M059J (cell line): ENCODE data around the gene FAM83F. TPM values are rescaled to one million over a fixed set of nuclear protein-coding genes. Genes with fewer than 3 reads are reported as not detected.
A peak's percentile ranks its signal among the peaks of the same experiment; 100 is the strongest.

Source experiments
- DNase-seq: peaks from one replicate; pipeline ENCODE4 v3.0.0-alpha.2; 2012; ENCODE audit warnings: low read depth
- total RNA-seq: library from RNA; depleted of rRNA; stranded (reverse); fragments of >200 nt; shearing (Covaris generic); gene quantifications from 2 replicates; pipeline ENCODE4 v1.2.3, GENCODE V29; 2014; rRNA removed

The FAM83F gene
- total RNA-seq, 1 experiment from 2014 or later, result not detected

DNA sequence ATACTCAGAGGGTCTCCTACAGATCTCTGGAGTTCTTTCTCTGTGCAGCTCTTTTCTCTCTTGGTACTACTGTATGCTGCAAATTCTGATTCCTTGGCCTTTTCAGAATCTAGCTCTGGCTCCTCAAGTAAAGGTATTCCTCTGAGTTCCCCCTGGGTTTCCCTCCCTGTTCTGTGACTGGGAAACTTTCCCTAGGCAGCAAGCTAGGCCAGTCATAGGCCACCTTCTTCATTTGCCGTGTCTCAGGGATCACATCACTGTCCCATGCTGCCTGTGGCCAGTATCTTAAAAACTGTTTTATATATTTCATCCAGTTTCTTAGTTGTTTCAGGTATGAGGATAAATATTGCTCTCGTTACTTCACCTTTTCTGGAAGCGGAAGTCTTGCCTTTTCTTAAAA lies 71.2 kb downstream of the FAM83F start:
- DNase-seq, result no peak

DNA sequence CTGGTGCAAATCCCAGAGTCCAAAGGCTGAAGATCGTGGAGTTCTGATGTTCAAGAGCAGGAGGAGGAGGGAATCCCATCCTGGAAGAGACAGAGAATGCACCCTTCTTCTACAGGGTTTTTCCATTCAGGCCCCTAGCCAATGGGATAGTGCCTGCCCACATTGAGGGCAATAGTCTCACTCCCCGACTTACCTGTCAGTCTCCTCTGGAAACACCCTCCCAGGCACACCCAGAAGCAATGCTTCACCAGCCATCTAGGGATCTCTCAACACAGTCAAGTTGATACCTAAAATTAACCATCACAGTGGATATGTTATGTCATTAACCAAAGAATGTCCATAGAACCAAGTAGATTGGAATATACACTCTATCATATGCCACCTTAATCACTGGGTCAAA lies 72.9 kb downstream of the FAM83F start:
- no peak for DNase-seq

DNA sequence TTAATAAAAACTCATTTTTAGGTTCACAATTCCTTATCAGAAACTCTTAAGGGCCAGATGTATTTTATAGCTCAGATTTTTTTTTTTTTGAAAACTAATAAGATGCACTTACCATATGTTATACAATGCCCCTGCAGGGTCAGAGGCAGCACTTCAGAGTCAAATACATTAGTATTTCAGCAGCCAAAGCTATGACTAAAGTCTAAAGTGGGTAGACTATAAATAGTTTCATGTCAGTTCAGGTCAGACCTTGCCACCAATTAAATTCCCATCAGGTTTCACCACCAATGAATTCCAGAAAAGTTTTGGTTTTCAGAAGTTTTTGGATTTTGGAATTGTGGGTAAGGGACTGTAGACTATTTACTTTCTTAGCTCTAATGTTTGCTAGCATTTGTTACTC lies 75.9 kb downstream of the FAM83F start:
- peak; percentile 48 for DNase-seq

DNA sequence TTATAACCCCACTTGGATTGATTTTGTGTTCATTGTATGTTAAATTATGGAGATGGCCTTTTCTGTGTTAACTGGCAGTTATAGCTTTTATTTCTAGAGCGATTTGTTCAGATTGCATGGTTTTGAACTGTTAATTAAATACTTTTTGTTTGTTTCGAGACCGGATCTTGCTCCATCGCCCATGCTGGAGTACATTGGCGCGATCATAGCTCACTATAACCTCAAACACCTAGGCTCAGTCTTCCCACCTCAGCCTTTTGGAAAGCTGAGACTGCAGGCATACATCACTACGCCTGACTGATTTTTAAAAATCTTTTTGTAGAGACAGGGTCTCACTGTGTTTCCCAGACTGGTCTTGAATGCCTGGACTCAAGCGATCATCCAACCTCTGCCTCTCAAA lies 77.0 kb downstream of the FAM83F start:
- DNase-seq, result no peak

DNA sequence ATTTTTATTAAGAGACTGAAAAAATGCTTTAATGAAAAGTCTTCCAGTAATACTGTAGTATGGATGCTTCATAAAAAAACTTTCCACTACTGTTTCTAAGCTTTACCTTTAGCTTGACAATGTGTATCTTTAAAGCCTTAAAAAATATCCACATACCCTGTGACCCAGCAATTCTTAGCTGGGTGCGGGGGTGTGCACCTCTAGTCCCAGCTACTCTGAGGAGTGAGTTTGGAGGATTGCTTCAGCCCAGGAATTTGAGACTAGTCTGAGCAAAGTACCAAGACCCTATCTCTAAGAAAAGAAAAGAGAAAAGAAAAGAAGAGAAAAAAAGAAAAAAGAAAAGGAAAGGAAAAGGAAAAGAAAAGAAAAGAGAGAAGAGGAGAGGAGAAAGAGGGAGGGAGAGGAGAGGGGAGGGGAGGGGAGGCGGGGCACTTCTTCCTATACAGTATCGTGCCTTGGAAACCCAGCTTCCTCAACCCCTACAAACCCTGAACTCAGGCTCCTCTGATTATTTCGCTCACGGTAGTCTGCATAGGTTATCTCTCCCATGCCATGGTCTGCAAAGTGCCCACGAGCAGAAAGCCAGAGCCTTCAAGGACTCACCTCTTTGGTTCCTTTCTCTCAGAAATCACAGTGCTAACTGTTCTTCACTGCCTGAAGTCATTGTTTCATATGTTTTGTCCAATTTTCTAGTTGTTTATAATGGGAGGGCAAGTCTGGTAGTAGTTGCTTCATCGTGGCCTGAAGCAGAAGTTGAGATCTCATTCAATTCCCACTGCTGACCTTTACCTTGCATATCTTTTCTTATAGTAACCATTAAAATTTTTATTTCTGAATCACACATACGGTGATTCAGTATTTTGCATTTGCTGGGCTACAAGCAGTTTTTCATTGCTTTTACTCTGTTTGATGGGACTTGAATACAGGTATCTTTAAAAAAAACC lies 82.2 kb downstream of the FAM83F start:
- peak; percentile 51 for DNase-seq

DNA sequence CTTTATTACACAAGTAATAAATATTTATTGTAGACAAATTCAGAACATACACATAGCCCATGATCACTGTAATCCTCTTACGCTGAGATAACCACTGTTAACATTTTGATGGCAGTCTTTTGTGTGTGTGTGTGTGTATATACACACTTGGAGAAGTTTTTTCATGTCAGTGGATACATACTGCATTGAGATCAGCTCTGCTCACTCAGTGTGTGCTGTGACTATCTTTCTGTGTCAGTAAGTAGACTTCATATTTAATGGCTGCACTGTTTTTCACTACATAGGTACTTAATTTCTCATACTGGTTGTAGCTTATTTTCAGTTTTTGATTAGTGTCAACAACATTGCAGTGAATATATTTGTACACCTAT lies 82.9 kb downstream of the FAM83F start:
- no peak for DNase-seq

DNA sequence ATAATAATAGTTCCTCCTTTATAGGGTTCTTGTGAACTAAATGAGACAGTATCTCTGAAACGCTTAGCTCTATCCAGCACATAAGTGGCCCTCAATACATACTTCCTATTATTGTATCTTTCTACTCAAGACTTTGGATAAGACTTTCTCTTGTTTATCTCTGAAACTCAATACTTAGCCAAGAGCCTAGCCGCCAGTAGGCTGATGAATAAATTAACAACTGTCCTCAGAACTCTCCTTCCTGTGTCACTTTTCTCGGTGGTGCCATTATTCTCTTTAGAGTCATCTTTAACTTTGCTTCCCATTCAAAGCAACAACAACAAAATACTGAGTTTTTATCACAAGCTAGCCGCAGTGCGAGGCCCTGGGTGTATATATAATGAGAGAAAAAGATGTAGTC lies 86.9 kb downstream of the FAM83F start:
- DNase-seq, result no peak

DNA sequence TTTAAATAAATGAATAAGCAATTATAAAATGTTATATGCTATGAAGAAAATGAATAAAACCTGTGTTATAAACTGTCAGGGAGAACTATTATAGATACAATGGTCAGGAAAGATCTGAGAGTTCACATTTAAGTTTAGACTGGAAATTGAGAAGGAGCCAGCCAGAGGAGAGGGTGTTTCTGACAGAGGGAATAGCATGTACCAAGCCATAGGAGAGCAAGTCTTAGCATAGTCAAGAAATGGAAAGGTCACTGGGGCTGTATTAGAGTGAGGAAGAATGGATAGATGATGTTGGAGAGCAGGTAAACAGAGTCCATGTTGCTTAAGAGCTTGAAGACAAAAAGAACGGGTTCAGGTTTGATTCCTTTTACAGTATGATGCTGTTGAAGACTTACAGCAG lies 87.4 kb downstream of the FAM83F start:
- no peak for DNase-seq

DNA sequence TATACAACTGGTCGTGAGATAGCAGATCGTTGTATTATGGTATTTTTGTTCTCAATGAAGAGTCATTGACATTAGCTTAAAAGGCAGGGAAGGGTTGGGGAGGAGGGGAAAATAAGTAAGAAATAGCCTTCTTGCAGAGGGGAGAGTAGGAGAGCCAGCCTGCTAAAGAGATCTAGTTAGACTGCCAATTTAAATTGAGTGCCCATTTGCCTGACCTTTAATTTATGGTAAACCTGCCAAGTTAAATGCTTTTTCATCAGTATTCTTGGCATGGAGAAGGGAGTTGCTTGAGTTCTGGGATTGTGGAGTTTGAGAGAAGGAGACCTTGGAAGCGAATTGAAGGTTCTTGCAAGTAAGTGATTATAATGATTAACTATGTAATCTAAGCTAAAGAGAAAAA lies 89.0 kb downstream of the FAM83F start:
- DNase-seq, result no peak

DNA sequence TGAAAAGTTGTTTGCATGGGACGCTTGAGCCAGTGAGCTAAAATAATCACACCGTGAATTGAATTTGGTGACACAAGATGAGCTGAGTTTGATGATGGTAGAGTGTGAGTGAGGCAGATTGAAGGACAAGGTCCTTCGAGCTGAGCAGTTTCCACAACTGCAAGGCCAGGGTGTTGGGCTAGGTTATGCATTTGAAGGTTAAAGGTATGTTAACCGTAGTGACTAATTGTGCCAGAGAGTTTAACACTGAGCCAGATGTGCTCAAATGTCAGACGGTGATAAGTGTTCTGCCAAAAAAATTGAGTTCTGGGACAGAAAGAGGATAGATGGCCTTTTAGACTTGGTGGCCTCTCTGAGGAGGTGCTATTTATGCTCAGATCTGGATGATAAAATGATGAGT lies 89.5 kb downstream of the FAM83F start:
- DNase-seq, result no peak

DNA sequence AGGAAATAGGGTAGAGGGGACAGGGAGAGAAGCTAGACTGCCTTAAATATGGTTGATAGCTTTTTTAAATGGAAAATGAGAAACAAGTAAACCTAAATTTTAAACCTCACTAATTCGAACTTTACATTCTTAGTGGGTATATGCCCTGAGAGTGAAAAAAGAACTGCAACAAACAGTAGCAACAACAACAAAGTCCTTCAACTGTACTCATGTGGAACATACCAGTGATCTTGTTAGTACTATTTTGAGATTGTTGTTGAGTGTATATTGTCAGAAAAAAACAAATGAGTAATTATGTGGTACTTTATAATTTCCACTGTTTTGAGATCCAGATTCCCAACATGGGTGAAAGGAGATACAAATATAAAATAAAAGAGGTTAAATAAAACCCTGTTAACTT lies 94.1 kb downstream of the FAM83F start:
- DNase-seq, result no peak

Other genes with a start within 250 kb of the FAM83F start
- not detected in 2 replicates for gene ENTHD1, start 101.2 kb upstream of the FAM83F start, total RNA-seq
- 0.15 and 0.22 TPM in 2 replicates for gene GRAP2, start 93.9 kb upstream of the FAM83F start, total RNA-seq
- not detected in 2 replicates for gene TMA7B, start 34.6 kb upstream of the FAM83F start, total RNA-seq
- gene TNRC6B, start 183.0 kb downstream of the FAM83F start, total RNA-seq, result 5.4 and 31.2 TPM in 2 replicates